Astrocyte (in vitro differentiated cells and primary cell): Measurements from ENCODE around the gene SAMD4A. TPM values are rescaled to one million over a fixed set of nuclear protein-coding genes. Genes with fewer than 3 reads are reported as not detected.

ENCODE experiments used
- DNase-seq: peaks from one replicate; pipeline ENCODE4 v3.0.0-alpha.2; 2010; ENCODE audit warnings: low read depth
- FAIRE-seq: peaks from 2 replicates; lab custom pipeline; 2011; peaks lifted over from hg19 to GRCh38; lab: Jason Lieb, UNC
- H2AFZ ChIP-seq: 2 replicates; pipeline ENCODE4 v1.6.0; 2012; ENCODE audit warnings: low read depth, low read length, inconsistent platforms
- H3K27ac ChIP-seq: 2 replicates; pipeline ENCODE4 v1.5.1; 2011; ENCODE audit warnings: low read depth, low read length, inconsistent platforms
- H3K27me3 ChIP-seq: 2 replicates; pipeline ENCODE4 v1.6.0; 2011; ENCODE audit warnings: low read length, inconsistent platforms; ENCODE audit not compliant: insufficient read depth
- H3K36me3 ChIP-seq: 2 replicates; pipeline ENCODE4 v1.5.1; 2011; ENCODE audit warnings: low read length, inconsistent platforms; ENCODE audit not compliant: insufficient read depth
- H3K4me1 ChIP-seq: 2 replicates; pipeline ENCODE4 v1.5.1; 2011; ENCODE audit warnings: low read length, inconsistent platforms; ENCODE audit not compliant: insufficient read depth
- H3K4me2 ChIP-seq: 2 replicates; pipeline ENCODE4 v1.6.0; 2012; ENCODE audit warnings: low read length, inconsistent platforms
- H3K4me3 ChIP-seq: 2 replicates; pipeline ENCODE4 v1.5.1; 2011; ENCODE audit warnings: low read depth, mild to moderate bottlenecking, low read length, inconsistent platforms; ENCODE audit not compliant: insufficient read depth
- H3K79me2 ChIP-seq: 2 replicates; pipeline ENCODE4 v1.6.0; 2012; ENCODE audit warnings: mild to moderate bottlenecking, low read length, inconsistent platforms; ENCODE audit not compliant: insufficient read depth
- H3K9ac ChIP-seq: 2 replicates; pipeline ENCODE4 v1.6.0; 2012; ENCODE audit warnings: mild to moderate bottlenecking, low read length, inconsistent platforms
- H3K9me3 ChIP-seq: 2 replicates; pipeline ENCODE4 v1.5.1; 2012; ENCODE audit warnings: low read depth, mild to moderate bottlenecking, low read length, inconsistent platforms; ENCODE audit not compliant: insufficient read depth
- H4K20me1 ChIP-seq: 2 replicates; pipeline ENCODE4 v1.6.0; 2012; ENCODE audit warnings: low read length, inconsistent platforms; ENCODE audit not compliant: insufficient read depth
- H3K27ac Mint-ChIP-seq: one replicate; pipeline ENCODE4 v1.8.0; 2021; ENCODE audit warnings: mild to moderate bottlenecking, mixed read lengths; ENCODE audit not compliant: unreplicated experiment
- H3K27me3 Mint-ChIP-seq: one replicate; pipeline ENCODE4 v1.8.0; 2021; ENCODE audit warnings: low read depth, mixed read lengths; ENCODE audit not compliant: unreplicated experiment
- H3K36me3 Mint-ChIP-seq: one replicate; pipeline ENCODE4 v1.8.0; 2021; ENCODE audit warnings: low read depth, mixed read lengths; ENCODE audit not compliant: unreplicated experiment
- H3K4me1 Mint-ChIP-seq: one replicate; pipeline ENCODE4 v1.8.0; 2021; ENCODE audit warnings: low read depth, mixed read lengths; ENCODE audit not compliant: unreplicated experiment
- H3K4me3 Mint-ChIP-seq: one replicate; pipeline ENCODE4 v1.8.0; 2021; ENCODE audit warnings: mild to moderate bottlenecking, moderate library complexity, mixed read lengths; ENCODE audit not compliant: unreplicated experiment
- H3K9me3 Mint-ChIP-seq: one replicate; pipeline ENCODE4 v1.8.0; 2021; ENCODE audit warnings: mild to moderate bottlenecking, mixed read lengths; ENCODE audit not compliant: unreplicated experiment
- EZH2 ChIP-seq: IDR thresholded peaks from 2 replicates; pipeline ENCODE4 v1.6.1; 2012; ENCODE audit warnings: mild to moderate bottlenecking, low read length, inconsistent platforms; ENCODE audit not compliant: insufficient read depth
- total RNA-seq: library from RNA; stranded (reverse); gene quantifications from 2 replicates; pipeline ENCODE4 v1.2.1, GENCODE V29; 2021
- TF ChIP-seq, protein P1 (sequence below): IDR thresholded peaks from 2 replicates; pipeline ENCODE4 v1.5.1; 2011; ENCODE audit warnings: low read depth, mild to moderate bottlenecking, inconsistent platforms, low read length, moderate library complexity; ENCODE audit not compliant: insufficient read depth

The SAMD4A gene
- total RNA-seq, 1 donor from 2014 or later, result 68.2 TPM

DNA sequence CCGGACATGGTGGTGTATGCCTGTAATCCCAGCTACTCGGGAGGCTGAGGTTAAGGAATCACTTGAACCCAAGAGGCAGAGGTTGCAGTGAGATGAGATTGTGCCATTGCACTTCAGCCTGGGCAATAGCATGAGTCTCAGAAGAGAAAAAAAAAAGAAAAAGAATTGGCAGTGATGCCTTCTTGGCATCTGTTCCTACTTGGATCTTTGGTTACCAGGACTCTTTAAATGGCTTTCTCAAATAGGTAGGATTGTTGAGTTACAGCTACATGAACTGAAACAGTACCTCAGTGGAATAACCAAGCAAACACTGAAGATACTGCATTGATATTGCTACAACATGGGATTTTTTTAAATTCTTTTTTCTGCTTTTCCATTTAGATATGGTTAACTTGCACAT is 136.8 kb downstream of the SAMD4A start:
- no peak overlapping the region for H3K4me2 ChIP-seq
- Mint-ChIP-seq H3K36me3 (peaks cover 6% of the 10 kb centered on the region), H3K4me1 (peaks cover 30% of the 10 kb centered on the region), H3K9me3 (no peaks in the 10 kb centered on the region), H3K27ac (no peak overlapping the region), H3K4me3 (no peak overlapping the region), H3K27me3 (no peaks in the 10 kb centered on the region)
- H3K27me3 ChIP-seq, result no peaks in the 10 kb centered on the region
- peaks cover 2% of the 10 kb centered on the region for H3K36me3 ChIP-seq
- H3K79me2 ChIP-seq, result peaks cover 23% of the 10 kb centered on the region
- H3K27ac ChIP-seq, result no peak overlapping the region
- H3K9ac ChIP-seq, result no peak overlapping the region
- no peaks in the 10 kb centered on the region for H3K9me3 ChIP-seq
- no peaks in the 10 kb centered on the region for H3K4me1 ChIP-seq
- DNase-seq (no peak), FAIRE-seq (no peak)
- H3K4me3 ChIP-seq, result no peak overlapping the region
- peaks cover 53% of the 10 kb centered on the region for H4K20me1 ChIP-seq
- no peak overlapping the region for H2AFZ ChIP-seq
- TF ChIP-seq, protein P1, sequence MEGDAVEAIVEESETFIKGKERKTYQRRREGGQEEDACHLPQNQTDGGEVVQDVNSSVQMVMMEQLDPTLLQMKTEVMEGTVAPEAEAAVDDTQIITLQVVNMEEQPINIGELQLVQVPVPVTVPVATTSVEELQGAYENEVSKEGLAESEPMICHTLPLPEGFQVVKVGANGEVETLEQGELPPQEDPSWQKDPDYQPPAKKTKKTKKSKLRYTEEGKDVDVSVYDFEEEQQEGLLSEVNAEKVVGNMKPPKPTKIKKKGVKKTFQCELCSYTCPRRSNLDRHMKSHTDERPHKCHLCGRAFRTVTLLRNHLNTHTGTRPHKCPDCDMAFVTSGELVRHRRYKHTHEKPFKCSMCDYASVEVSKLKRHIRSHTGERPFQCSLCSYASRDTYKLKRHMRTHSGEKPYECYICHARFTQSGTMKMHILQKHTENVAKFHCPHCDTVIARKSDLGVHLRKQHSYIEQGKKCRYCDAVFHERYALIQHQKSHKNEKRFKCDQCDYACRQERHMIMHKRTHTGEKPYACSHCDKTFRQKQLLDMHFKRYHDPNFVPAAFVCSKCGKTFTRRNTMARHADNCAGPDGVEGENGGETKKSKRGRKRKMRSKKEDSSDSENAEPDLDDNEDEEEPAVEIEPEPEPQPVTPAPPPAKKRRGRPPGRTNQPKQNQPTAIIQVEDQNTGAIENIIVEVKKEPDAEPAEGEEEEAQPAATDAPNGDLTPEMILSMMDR, result no peak
- no peak for TF ChIP-seq EZH2

DNA sequence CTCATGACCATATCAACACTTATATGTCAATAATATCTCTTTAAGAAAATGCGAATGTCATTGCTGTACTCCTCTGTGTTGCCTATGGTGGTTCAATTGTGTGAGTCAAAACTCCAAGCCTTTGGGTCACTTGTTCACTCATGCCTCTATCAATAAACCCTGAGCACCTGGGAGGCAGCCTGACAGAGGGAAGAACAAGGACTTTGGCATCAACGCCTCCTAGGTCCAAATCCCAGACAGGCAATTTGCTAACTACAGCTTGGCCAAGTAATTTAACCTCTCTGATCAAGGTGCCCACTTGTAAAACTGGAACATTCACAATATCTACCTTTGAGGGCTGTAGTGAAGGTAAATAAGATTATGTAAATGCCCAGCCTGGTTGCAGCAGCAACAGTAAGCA is 137.8 kb downstream of the SAMD4A start:
- H3K9me3 ChIP-seq, result no peaks in the 10 kb centered on the region
- Mint-ChIP-seq H3K4me3 (no peak overlapping the region), H3K27ac (no peak overlapping the region), H3K9me3 (no peaks in the 10 kb centered on the region), H3K27me3 (no peaks in the 10 kb centered on the region), H3K36me3 (peaks cover 6% of the 10 kb centered on the region), H3K4me1 (peaks cover 20% of the 10 kb centered on the region)
- peaks cover 2% of the 10 kb centered on the region for H3K36me3 ChIP-seq
- H4K20me1 ChIP-seq, result peaks cover 55% of the 10 kb centered on the region
- no peaks in the 10 kb centered on the region for H3K27me3 ChIP-seq
- no peak overlapping the region for H3K4me2 ChIP-seq
- H3K9ac ChIP-seq, result no peak overlapping the region
- DNase-seq (no peak), FAIRE-seq (no peak)
- H3K79me2 ChIP-seq, result peaks cover 23% of the 10 kb centered on the region
- no peaks in the 10 kb centered on the region for H3K4me1 ChIP-seq
- H3K4me3 ChIP-seq, result no peak overlapping the region
- no peak for TF ChIP-seq EZH2
- TF ChIP-seq, protein P1, result no peak
- H3K27ac ChIP-seq, result no peak overlapping the region
- no peak overlapping the region for H2AFZ ChIP-seq

DNA sequence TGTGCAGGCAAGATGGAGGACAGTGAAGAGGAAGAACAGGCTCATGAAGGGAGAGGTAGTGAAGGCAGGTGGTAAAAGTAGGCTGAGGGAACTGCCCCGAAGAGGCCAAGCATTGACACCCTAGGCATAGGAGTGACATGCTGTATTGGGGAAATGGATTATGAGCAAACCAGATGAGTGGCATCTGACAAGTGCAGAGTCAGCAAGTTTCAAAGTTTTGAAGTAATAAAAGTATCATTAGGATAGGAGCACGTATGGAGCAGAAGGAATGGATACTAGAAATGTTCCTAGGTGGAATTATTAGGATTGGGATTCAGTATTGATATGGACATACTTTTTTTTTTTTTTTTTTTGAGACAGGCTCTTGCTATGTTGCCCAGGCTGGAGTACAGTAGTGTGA is 139.8 kb downstream of the SAMD4A start:
- H3K27me3 Mint-ChIP-seq, result no peaks in the 10 kb centered on the region
- no peaks in the 10 kb centered on the region for H3K27me3 ChIP-seq
- H3K9me3 ChIP-seq, result no peaks in the 10 kb centered on the region
- H3K4me1 Mint-ChIP-seq, result peaks cover 10% of the 10 kb centered on the region
- H3K27ac ChIP-seq, result no peak overlapping the region
- peaks cover 2% of the 10 kb centered on the region for H3K36me3 ChIP-seq
- peaks cover 31% of the 10 kb centered on the region for H3K79me2 ChIP-seq
- H3K4me1 ChIP-seq, result no peaks in the 10 kb centered on the region
- peaks cover 46% of the 10 kb centered on the region for H4K20me1 ChIP-seq
- H2AFZ ChIP-seq, result no peak overlapping the region
- H3K9me3 Mint-ChIP-seq, result no peaks in the 10 kb centered on the region
- DNase-seq (no peak), FAIRE-seq (no peak)
- H3K27ac Mint-ChIP-seq, result no peak overlapping the region
- no peak overlapping the region for H3K4me2 ChIP-seq
- TF ChIP-seq EZH2, result no peak
- TF ChIP-seq, protein P1, result no peak
- H3K4me3 ChIP-seq, result no peak overlapping the region
- H3K36me3 Mint-ChIP-seq, result peaks cover 6% of the 10 kb centered on the region
- no peak overlapping the region for H3K4me3 Mint-ChIP-seq
- no peak overlapping the region for H3K9ac ChIP-seq
